Activated CD8-positive, alpha-beta memory T cell treated with anti-CD3 and anti-CD28 coated beads, Interleukin-2, amount 50 U/mL, for 48 hours (primary cell): Measurements from ENCODE around the gene GDF10.

Source experiments
- DNase-seq: peaks from one replicate; pipeline ENCODE4 v3.0.0-alpha.2; 2020

GDF10 gene

DNA sequence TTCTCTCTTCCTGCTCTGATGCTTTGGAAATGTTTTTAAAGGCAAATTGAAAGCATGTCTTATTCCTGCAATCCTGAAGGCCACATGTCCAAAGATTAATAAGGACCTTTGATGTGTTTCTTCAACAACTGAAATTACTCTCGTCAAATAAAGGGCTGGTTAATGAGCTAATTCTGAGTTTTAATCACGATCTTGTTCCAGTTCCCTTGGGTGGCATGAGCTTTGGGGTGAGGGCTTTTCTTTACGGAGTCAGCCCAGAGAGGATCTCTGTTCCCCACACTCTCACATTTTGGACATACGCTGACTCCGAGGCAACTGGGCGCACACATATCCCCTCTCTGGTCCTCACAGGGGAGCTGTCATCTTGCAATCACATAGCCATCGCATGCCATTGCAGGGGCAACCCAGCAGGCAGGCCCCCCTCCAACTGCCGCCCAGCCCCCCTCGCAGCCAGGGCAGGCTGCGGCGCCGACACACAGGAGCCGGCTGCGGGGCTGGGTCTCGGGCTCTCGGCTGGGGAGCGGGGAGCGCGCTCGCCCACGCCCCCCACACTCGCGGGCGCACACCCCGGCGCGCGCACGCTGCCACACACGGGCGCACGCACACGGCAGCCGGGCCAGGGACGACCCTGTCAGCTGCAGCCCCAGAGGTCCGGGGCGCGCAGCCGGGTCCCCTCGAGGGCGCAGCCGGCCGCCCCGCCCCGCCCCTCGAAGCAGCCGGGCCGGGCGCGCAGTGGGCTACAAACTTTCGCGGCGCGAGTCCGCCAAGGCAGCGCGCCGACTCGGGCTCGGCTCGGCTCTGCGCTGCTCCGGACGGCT is at the start of gene GDF10:
GDF10 (plus strand) TSS at position 587 of the 818 bp plus-strand sequence. CDS start 455 bp downstream, outside the sequence.
- no peak for DNase-seq

DNA sequence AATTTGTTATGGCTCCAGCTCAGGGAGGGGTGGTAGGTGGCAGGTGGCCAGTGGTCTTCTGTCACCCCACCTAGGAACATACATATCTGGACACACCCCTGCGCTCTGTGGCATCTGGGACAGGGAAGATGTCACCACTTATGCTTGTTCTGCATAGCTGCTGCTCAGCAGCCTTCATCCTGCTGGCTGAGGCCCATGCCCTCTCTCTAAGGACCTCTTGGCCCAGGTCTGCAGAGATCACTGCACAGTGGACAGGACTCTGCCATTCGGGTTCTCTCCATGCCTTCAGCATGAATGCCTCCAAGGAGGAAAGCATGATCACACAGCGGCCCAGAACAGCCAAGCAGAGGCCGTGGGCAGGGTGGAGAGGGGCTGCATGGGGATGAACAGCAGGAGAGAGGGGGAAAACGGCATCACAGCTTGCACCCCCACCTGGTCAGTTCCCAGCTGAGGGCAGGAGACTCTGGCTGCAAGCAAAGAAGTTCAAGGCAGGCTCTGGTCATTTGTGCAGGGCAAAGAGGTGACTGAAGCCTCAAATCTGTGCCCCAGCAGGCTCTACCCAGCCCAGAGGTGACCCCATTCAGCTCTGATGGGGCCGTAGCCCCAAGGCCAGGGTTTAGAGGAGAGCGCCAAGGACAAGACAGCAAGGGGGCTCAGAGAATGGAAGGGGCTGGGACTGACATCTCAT is 47.8 kb upstream of the GDF10 start:
- DNase-seq: no peak

- no peak for DNase-seq
Measured at GRCh38 chr10:47253030-47253637, 46.9 kb upstream of the GDF10 start.

GRCh38 chr10:47253651-47254375 is 46.2 kb upstream of the GDF10 start:
- no peak for DNase-seq

DNA sequence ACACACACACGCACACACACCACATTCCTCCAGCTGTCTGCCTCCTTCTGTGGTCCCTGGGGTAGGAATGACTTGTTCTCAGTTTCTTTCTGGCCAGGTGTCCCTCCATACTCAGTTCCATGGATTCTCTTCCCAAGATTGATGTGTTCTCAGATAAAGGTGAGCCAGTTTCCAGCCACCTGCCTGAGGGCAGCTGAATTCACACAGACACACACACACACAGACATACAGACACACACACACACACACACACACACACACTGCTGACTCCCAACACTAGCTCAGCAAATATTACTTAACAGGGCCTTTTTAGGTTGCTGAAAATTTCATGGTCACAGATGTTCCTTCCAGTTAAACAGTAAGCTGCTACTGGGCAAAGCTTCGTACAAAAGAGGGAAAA is 45.4 kb upstream of the GDF10 start:
- DNase-seq: no peak

GRCh38 chr10:47255033-47255813 is 44.8 kb upstream of the GDF10 start:
- no peak for DNase-seq

- DNase-seq: no peak
Measured at GRCh38 chr10:47255866-47256265, 44.1 kb upstream of the GDF10 start.

DNA sequence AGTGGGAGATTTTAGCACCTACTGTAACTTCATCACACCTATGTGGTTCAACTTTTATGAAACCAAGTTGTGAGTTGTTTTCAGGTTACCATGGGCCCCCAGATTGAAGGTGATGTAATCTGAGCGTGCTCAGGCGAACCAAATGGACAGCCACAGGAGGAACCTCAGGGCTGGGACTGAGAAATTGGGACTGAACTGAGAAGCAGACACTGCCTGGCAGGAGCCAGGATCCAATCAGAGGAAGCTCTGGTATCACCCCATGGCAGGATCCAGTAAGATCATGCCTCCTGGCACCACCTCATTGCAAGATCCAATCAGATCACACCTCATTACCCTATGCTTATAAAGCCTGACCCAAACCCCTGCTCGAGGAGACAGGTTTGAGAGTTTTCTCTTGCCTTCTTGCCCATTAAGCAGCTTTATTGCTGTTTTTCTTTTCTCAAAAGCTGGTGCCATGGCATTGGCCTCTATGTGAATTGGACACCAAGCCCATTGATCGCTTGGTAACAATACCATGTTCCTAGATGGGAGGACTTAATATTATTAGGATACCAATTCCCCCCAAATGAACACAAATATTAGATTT is 43.2 kb upstream of the GDF10 start:
- DNase-seq: no peak

DNA sequence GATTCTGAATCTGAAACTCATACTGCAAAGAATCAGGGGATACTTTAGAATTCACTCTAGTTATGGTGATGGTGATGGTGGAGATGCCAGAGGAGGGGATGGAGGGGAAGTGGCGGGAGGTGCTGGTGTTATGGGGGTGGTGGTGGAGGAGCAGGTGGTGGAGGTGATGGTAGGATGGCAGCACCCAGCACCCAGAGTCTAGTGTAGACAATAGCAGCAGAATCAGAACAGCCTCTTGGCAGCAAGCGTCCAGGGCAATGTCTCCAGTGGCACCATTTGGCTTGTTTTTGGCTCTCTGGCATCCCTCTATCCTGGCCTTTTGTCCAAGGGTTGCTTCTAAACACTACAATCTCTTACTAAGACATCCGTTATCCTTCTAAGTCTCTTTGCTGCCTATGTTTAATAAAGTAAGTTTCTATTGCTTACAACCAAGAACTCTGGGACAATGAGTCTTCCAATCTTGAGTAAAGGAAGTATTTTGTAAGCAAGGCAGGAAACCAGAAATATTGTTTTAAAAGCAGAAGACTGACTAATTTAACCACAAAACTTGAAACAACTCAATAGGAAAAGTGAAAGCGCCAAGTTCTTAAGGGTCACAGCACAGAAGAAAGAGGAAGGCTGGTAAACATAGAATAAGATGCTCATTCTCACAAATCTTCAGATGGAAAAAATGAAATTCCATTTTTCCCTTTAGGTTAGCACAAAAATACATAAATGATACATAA is 42.4 kb upstream of the GDF10 start:
- DNase-seq: no peak

- no peak for DNase-seq
Measured at GRCh38 chr10:47258921-47259320, 41.1 kb upstream of the GDF10 start.

GRCh38 chr10:47259466-47259865 is 40.5 kb upstream of the GDF10 start:
- no peak for DNase-seq

DNA sequence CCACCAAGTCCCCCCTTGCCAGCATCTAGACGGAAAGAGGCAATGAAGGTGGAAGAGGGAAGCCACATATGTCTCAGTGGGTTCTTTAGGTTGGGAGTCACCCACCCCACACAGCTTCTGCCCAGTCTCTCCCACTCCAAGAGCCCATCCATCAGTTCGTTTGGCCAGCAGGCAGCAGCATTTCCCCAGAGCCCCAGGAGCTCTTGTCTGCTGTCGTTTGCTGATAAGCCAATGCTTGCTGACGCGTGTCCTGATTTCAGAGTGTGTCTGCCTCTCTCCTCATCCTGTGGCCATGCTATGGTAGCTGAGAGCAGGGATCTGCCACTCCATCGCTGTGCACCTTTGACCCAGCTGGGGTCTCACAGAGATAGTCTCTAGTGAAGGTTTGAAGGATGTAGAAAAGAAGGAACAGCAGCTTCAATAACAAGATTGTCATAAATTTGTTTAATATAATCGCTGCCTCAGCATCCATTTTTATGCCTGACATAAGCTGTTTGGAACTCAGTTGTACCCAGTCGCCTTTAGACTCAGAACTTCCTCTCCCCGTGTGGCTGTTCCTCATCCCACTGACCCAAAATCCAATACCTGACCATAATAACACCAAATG is 39.4 kb upstream of the GDF10 start:
- no peak for DNase-seq

GRCh38 chr10:47261121-47261520 is 38.9 kb upstream of the GDF10 start:
- no peak for DNase-seq

DNA sequence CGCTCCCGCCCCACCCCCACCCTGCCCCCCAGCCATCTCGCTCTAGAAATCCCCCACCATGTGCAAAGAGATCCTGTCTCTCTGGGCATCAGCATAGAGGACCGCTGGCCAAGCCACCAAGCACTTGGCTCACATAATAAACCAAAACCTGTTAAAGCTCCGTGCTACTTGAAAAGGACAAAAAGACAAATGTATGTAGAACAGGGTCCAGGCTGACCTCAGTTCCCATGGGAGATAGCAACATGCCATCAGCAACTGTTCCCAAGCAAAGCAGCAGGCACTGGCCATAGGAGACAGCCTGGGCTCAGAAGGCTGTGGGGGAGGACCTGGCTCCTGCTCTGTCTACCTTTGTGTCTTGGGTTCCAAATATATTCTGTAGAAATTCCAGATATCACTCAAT is 38.4 kb upstream of the GDF10 start:
- DNase-seq: no peak

- no peak for DNase-seq
Measured at GRCh38 chr10:47262606-47263533, 37.1 kb upstream of the GDF10 start.

DNA sequence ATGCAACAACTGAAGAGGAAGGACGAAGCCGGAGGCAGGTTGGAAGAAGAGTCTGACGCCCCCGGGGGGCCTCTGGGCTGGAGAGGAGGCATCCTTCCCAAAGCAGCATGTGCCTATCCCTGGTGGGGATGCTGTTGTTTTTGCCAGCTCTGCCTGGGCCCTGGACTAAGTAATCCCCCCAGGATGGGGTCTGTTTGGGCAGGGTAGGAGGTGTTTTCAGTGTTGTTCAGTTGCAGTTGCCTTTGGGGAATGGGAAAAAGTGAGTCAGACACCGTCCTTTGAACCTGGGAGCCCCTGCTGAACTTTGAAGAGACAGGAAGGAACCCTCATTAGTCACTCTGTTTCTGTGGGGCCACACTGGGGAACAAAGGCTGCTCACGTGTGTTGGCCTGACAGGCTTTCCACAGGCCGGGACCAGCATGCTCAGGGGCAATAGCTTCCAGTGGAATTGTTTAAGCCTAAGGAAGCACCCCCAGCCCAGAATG is 35.2 kb upstream of the GDF10 start:
- peak; percentile 70 for DNase-seq

DNA sequence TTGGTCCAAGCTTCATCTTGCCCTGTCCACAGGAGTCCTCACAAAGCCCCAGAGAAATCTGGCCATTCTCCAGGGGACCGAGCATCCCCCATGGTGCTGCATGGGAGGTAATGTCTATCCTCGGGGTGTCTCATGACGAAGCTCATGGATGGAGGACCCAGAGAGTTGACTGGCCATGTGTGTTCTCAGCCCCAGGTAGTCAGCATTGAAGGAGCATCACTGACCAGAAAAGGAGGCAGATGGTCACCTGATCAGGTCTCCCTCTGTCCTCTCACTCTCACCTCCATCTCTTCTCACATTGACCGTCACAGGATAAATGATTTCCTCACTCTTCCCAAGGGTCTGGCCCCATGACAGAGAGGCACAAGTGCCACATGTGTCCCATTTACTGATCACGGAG is 33.4 kb upstream of the GDF10 start:
- peak; percentile 45 for DNase-seq

DNA sequence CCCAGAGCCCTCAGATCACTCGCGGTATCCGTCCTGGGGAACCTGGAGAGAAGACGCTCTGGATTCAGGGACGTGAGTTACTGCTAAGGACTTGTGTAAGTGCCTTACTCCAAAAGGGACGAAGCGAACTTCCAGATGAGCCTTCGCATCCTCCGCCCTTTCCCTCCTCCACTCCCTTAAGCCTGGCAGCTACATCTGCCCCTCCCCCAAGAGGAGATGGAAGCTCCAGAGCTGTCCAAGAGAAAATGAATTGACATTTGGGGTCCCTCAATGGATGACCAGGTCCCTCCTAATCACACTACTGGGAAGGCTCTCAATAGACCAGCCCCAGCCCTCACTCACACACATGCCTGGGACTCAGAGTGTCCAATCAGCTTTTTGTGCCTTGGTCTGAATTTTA is 31.3 kb upstream of the GDF10 start:
- DNase-seq: no peak

GRCh38 chr10:47269294-47269693 is 30.7 kb upstream of the GDF10 start:
- DNase-seq: no peak

GRCh38 chr10:47276071-47276470 is 23.9 kb upstream of the GDF10 start:
- no peak for DNase-seq
